ENCODE results near the gene SYPL1. TPM values are rescaled to one million over a fixed set of nuclear protein-coding genes. Genes with fewer than 3 reads are reported as not detected.

The SYPL1 gene
- total RNA-seq: 10 to 100 TPM; 46.9 to 47.9 TPM
- polyA plus RNA-seq: 10 to 100 TPM; 75.5 to 78.3 TPM

DNA sequence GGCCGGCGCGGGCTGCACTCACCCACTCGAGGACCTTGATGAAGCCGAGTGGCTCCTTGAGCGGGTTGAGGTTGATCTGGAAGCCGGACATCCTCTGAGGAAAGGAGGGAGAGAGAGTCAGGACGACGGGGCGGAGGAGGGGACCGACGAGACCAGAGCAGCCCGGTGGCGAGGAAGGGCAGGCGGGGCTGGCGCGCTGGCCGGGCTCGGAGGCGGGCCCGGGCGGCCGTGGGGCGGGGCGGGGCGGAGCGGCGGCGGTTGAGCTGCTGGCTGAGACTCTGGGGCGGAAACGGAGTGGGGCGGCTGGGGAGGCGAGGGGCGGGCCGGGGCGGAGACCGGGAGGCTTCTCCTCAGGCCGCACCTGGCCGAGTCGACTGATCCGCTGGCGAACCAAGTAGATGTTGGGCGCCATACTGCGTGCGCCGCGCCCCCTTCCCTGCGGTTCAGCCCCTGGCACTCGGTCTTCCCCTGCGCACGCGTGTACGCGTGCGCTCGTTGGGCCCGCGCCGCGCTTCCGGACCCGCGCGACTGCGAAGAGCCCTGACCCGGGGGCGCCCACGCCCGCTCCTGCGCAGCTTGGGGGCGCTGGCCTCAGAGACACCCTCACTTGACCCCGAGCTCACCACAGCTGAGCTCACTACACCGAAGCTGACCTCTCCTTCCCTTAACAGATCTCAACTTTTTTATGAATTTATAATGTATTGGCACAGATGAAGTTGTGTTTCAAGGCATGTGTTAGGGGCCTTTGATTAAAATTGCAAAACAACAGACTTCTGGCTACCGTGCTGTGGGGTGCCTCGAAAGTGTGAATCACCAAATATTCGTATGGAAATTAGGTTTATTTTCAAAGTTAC, at the start of gene SYPL1:
TSS of gene SYPL1 (minus strand) at position 195 of the 854 bp plus-strand sequence. CDS start at position 91, 104 bp downstream.
- peak; percentile 91 to 93 (median 92) for DNase-seq
- Mint-ChIP-seq H3K9me3 (no peaks in the 10 kb centered on the region), H3K36me3 (peaks cover 0 to 4% of the 10 kb centered on the region in 2 donors), H3K27me3 (no peaks in the 10 kb centered on the region), H3K4me3 (peak within 1 kb of the TSS; percentile 88 to 96 (median 92)), H3K27ac (peak within 1 kb of the TSS; percentile 84 to 98 (median 97)), H3K4me1 (peaks cover 53 to 75% (median 65%) of the 10 kb centered on the region in 4 donors)
- Histone ChIP-seq H3K27ac (ENCODE audit: low read depth, low read length) (peak within 1 kb of the TSS; percentile 69), H3K9me3 (ENCODE audit: control insufficient read depth in 1 of 2, low read length in 2 of 2) (no peaks in the 10 kb centered on the region), H3K4me3 (ENCODE audit: low read length in 2 of 2) (peak within 1 kb of the TSS; percentile 60 to 76), H3K27me3 (ENCODE audit: insufficient read depth, low read length) (no peaks in the 10 kb centered on the region), H3K4me1 (ENCODE audit: insufficient read depth, low read length) (peaks cover 52% of the 10 kb centered on the region), H3K36me3 (ENCODE audit: insufficient read depth, low read length) (no peaks in the 10 kb centered on the region)
- ChIA-PET CTCF (ENCODE audit: partially characterized antibody) (interaction anchor here (0.8 to 4.5 kb wide), 7 partner anchors 10 to 581 kb away, joined by 4 to 25 read pairs (median 5); partner anchors contain the start of gene RINT1), POLR2A (ENCODE audit: partially characterized antibody) (interaction anchor here (0.6 to 5.2 kb wide), 28 partner anchors 9 to 1099 kb away, joined by 3 to 142 read pairs (median 4); partner anchors contain the start of genes CCDC71L, NAMPT and RINT1)
- intact Hi-C loops (cut with micrococcal nuclease): loop anchor here (1.0 to 10.0 kb wide), 10 partner anchors 40 to 1168 kb away; partner anchors contain the start of genes ATXN7L1, CCDC71L, HBP1 and NAMPT

DNA sequence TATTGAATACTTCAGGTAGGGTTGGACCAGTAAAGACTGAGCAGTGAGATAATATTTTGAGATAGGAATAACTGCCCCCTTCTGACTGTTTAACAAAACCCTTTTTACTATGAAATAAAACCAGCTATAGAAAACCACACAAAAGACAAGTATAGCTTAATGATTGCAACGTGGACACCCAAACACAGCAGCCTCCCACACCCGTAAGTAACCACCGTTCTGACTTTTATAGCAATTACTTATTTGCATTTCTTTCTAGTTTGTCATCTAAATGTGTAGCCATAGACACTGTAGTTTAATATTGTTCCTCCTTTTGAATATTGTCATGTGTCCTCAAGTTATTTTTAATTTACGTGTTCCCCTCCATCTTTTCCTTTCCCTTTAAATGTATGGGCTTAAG, 42.9 kb upstream of the SYPL1 start:
- H3K9me3 ChIP-seq (ENCODE audit: control insufficient read depth in 1 of 2, low read length in 2 of 2): no peaks in the 10 kb centered on the region
- no peak for DNase-seq
- no peaks in the 10 kb centered on the region for H3K36me3 ChIP-seq (ENCODE audit: insufficient read depth, low read length)
- CTCF ChIA-PET (ENCODE audit: partially characterized antibody): interaction anchor here (1.6 to 21.3 kb wide), 14 partner anchors 10 to 307 kb away, joined by 4 to 423 read pairs (median 9); partner anchors contain the start of gene NAMPT
- intact Hi-C loops (cut with micrococcal nuclease): no loop called here
- H3K9me3 Mint-ChIP-seq: peaks cover 0 to 1% (median 0%) of the 10 kb centered on the region in 8 donors
- H3K27ac Mint-ChIP-seq: no peak overlapping the region
- H3K27ac ChIP-seq (ENCODE audit: low read depth, low read length): no peak overlapping the region
- H3K27me3 Mint-ChIP-seq: peaks cover 11 to 19% of the 10 kb centered on the region in 2 donors
- no peaks in the 10 kb centered on the region for H3K4me1 ChIP-seq (ENCODE audit: insufficient read depth, low read length)
- H3K36me3 Mint-ChIP-seq: no peaks in the 10 kb centered on the region
- H3K4me3 ChIP-seq (ENCODE audit: low read length in 2 of 2): no peak overlapping the region
- no peak overlapping the region for H3K4me3 Mint-ChIP-seq
- H3K4me1 Mint-ChIP-seq: peaks cover 0 to 9% (median 3%) of the 10 kb centered on the region in 4 donors
- POLR2A ChIA-PET (ENCODE audit: partially characterized antibody): interaction anchor here (1.6 to 2.0 kb wide), 2 partner anchors 83 to 99 kb away, joined by 4 to 8 read pairs; no protein-coding TSS in a partner anchor
- H3K27me3 ChIP-seq (ENCODE audit: insufficient read depth, low read length): peaks cover 3% of the 10 kb centered on the region

DNA sequence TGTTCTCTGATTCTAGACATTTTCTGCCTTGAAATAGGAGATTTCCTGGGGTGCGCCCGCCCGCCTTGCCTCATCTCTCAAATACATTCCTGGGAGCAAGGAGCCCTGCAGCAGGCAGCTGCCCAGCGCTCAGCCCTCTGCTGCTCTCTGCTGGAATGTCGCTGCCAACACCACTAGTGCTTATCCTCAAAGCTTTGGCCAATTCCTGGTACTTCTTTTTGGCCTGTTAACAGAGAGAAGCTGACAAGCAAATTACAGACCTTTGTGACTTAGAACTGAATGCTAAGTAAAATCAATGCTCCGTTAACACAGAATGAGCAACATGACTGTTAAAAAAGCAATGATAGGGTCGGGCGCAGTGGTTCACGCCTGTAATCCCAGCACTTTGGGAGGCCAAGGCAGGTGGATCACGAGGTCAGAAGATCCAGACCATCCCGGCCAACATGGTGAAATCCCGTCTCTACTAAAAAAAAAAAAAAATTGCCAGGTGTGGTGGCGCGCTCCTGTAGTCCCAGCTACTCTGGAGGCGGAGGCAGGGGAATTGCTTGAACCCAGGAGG, 41.9 kb upstream of the SYPL1 start:
- H3K4me3 ChIP-seq (ENCODE audit: low read length in 2 of 2): no peak overlapping the region
- intact Hi-C loops (cut with micrococcal nuclease): loop anchor here (1.0 to 5.0 kb wide), 3 partner anchors 41 to 392 kb away; partner anchors contain the start of gene SYPL1
- H3K27ac Mint-ChIP-seq: peak overlapping the region in 1 of 7 donors; percentile 80
- peaks cover 11 to 19% of the 10 kb centered on the region in 2 donors for H3K27me3 Mint-ChIP-seq
- H3K9me3 ChIP-seq (ENCODE audit: control insufficient read depth in 1 of 2, low read length in 2 of 2): no peaks in the 10 kb centered on the region
- no peak overlapping the region for H3K4me3 Mint-ChIP-seq
- H3K4me1 ChIP-seq (ENCODE audit: insufficient read depth, low read length): no peaks in the 10 kb centered on the region
- ChIA-PET POLR2A (ENCODE audit: partially characterized antibody) (interaction anchor here (0.7 to 2.0 kb wide), 4 partner anchors 41 to 98 kb away, joined by 3 to 8 read pairs (median 6); no protein-coding TSS in a partner anchor), CTCF (ENCODE audit: partially characterized antibody) (interaction anchor here (0.6 to 21.3 kb wide), 44 partner anchors 9 to 607 kb away, joined by 3 to 423 read pairs (median 4); partner anchors contain the start of gene NAMPT)
- peak; percentile 59 to 74 (median 65) for DNase-seq
- no peaks in the 10 kb centered on the region for H3K36me3 Mint-ChIP-seq
- H3K36me3 ChIP-seq (ENCODE audit: insufficient read depth, low read length): no peaks in the 10 kb centered on the region
- H3K9me3 Mint-ChIP-seq: peaks cover 0 to 1% (median 0%) of the 10 kb centered on the region in 8 donors
- H3K27ac ChIP-seq (ENCODE audit: low read depth, low read length): no peak overlapping the region
- H3K27me3 ChIP-seq (ENCODE audit: insufficient read depth, low read length): peaks cover 3% of the 10 kb centered on the region
- peaks cover 0 to 9% (median 3%) of the 10 kb centered on the region in 4 donors for H3K4me1 Mint-ChIP-seq

DNA sequence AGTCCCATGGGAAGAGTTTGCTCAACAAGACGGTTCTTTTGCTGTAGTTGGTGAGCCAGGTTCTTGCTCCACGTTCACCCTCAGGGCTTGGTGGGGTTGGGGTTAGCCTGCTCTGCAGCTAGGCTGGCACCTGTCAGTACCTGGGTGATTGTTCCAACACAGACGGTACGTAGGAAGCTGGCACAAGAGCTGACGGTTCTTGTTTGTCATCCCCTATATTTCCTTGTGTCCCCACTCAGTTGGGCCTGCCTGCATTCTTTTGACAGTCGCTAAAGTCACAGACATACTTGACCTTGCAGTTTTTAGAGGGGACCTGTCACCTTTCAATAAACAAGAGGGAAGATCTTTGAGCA, 40.2 kb upstream of the SYPL1 start:
- Histone ChIP-seq H3K36me3 (ENCODE audit: insufficient read depth, low read length) (no peaks in the 10 kb centered on the region), H3K9me3 (ENCODE audit: control insufficient read depth in 1 of 2, low read length in 2 of 2) (no peaks in the 10 kb centered on the region), H3K27me3 (ENCODE audit: insufficient read depth, low read length) (peaks cover 3% of the 10 kb centered on the region), H3K4me3 (ENCODE audit: low read length in 2 of 2) (no peak overlapping the region), H3K4me1 (ENCODE audit: insufficient read depth, low read length) (no peaks in the 10 kb centered on the region), H3K27ac (ENCODE audit: low read depth, low read length) (no peak overlapping the region)
- peaks cover 0 to 1% (median 0%) of the 10 kb centered on the region in 8 donors for H3K9me3 Mint-ChIP-seq
- ChIA-PET POLR2A (ENCODE audit: partially characterized antibody) (interaction anchor here (1.1 kb wide), 1 partner anchor 41 kb away, joined by 5 read pairs; the partner anchor contains the start of gene SYPL1), CTCF (ENCODE audit: partially characterized antibody) (interaction anchor here (1.9 to 21.3 kb wide), 7 partner anchors 13 to 105 kb away, joined by 5 to 423 read pairs (median 17); no protein-coding TSS in a partner anchor)
- DNase-seq: no peak
- peaks cover 0 to 9% (median 3%) of the 10 kb centered on the region in 4 donors for H3K4me1 Mint-ChIP-seq
- no peaks in the 10 kb centered on the region for H3K36me3 Mint-ChIP-seq
- intact Hi-C loops (cut with micrococcal nuclease): loop anchor here (2.0 to 5.0 kb wide), 2 partner anchors 39 to 390 kb away; partner anchors contain the start of gene SYPL1
- no peak overlapping the region for H3K4me3 Mint-ChIP-seq
- H3K27ac Mint-ChIP-seq: no peak overlapping the region
- H3K27me3 Mint-ChIP-seq: peaks cover 8 to 19% of the 10 kb centered on the region in 2 donors

DNA sequence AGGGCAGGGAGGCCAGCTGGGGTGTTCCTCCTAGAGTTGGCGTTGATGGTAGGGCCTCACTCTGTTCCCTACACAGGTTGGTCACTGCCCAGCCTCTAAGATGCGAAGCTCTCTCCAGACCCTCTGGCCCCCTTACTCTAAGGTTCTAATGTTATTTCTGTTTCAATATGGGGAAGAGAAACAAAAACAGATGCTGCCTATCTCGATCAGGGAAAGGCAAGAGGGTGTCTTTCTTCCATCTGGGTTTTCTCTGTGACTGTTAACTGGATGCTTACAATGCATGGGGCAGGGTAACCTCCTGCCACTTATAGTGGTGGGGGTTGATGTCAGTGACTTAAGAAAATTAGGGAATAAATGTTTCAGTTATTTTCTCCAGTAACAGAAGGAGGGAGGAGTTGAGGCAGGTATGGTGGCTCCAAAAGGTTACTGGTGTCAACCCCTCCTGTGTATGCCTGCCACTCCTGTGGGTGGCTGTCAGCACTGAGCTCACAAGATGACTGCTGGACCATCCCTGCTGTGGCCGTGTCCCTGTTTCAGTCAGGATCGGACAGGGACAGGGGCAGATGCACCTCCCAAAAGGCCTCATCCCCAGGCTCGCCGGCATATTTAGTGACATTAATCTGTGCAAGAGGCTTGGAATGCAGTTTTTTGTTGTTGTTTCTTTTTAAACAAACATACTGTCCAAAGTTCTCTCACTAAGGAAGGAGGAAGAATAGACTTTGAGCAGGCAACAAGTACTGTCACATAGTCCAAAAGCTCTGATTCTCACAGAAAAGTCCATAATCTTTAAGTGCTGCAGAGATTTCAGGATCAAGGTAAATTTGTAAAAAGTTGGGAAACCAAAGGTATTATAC, 39.6 kb upstream of the SYPL1 start:
- H3K36me3 Mint-ChIP-seq: no peaks in the 10 kb centered on the region
- no peak for DNase-seq
- intact Hi-C loops (cut with micrococcal nuclease): loop anchor here (2.0 to 5.0 kb wide), 2 partner anchors 39 to 389 kb away; partner anchors contain the start of gene SYPL1

DNA sequence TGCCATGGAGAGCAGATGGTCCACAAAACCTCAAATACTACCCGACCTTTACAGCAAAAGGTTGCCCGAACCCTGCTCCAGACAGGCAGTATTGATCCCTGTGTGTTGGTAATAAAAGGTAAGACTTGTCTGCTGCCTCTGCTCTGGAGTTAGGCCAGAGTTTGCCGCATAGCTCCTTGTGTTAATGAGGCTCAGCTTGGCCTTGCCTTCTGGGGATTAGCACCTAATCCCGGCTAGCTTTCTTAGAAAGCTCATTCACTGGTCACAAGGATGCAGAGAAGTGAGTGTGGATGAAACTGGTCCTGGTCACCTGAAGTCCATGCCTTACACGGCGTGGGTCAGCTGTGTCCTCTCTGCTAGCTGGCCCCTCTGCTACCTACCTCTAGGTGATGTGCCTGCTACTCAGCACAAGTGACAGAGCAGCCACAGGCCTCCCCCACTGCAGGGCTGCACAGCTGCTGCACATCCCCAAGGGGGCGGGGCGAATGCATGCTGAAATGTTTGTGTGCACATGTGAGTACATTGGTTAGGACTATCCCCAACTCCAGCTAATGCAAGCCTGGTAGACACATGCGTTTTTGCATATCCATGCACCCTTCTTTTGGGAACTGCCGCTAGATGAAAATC, 31.7 kb upstream of the SYPL1 start:
- intact Hi-C loops (cut with micrococcal nuclease): no loop called here
- H3K4me1 Mint-ChIP-seq: no peaks in the 10 kb centered on the region
- no peak overlapping the region for H3K27ac Mint-ChIP-seq
- ChIA-PET CTCF (ENCODE audit: partially characterized antibody) (interaction anchor here (0.8 to 1.9 kb wide), 2 partner anchors 10 to 23 kb away, joined by 4 to 6 read pairs; no protein-coding TSS in a partner anchor), POLR2A (ENCODE audit: partially characterized antibody) (no interaction called here)
- DNase-seq: no peak
- H3K27me3 ChIP-seq (ENCODE audit: insufficient read depth, low read length): no peaks in the 10 kb centered on the region
- no peaks in the 10 kb centered on the region for H3K27me3 Mint-ChIP-seq
- no peak overlapping the region for H3K27ac ChIP-seq (ENCODE audit: low read depth, low read length)
- H3K9me3 Mint-ChIP-seq: no peaks in the 10 kb centered on the region
- H3K36me3 ChIP-seq (ENCODE audit: insufficient read depth, low read length): no peaks in the 10 kb centered on the region
- H3K36me3 Mint-ChIP-seq: no peaks in the 10 kb centered on the region
- no peaks in the 10 kb centered on the region for H3K9me3 ChIP-seq (ENCODE audit: control insufficient read depth in 1 of 2, low read length in 2 of 2)
- no peak overlapping the region for H3K4me3 Mint-ChIP-seq
- no peaks in the 10 kb centered on the region for H3K4me1 ChIP-seq (ENCODE audit: insufficient read depth, low read length)
- no peak overlapping the region for H3K4me3 ChIP-seq (ENCODE audit: low read length in 2 of 2)

More for the DNA sequence above, 39.6 kb upstream of the SYPL1 start:
- ChIA-PET POLR2A (ENCODE audit: partially characterized antibody) (interaction anchor here (1.1 to 1.2 kb wide), 2 partner anchors 25 to 40 kb away, joined by 3 to 5 read pairs; partner anchors contain the start of gene SYPL1), CTCF (ENCODE audit: partially characterized antibody) (interaction anchor here (0.6 to 21.3 kb wide), 6 partner anchors 15 to 104 kb away, joined by 3 to 423 read pairs (median 28); no protein-coding TSS in a partner anchor)
- peaks cover 0 to 9% (median 3%) of the 10 kb centered on the region in 4 donors for H3K4me1 Mint-ChIP-seq
- H3K27ac ChIP-seq (ENCODE audit: low read depth, low read length): no peak overlapping the region
- H3K27ac Mint-ChIP-seq: peak overlapping the region in 1 of 7 donors; percentile 31
- H3K36me3 ChIP-seq (ENCODE audit: insufficient read depth, low read length): no peaks in the 10 kb centered on the region
- peaks cover 3% of the 10 kb centered on the region for H3K27me3 ChIP-seq (ENCODE audit: insufficient read depth, low read length)
- H3K9me3 ChIP-seq (ENCODE audit: control insufficient read depth in 1 of 2, low read length in 2 of 2): no peaks in the 10 kb centered on the region
- H3K4me1 ChIP-seq (ENCODE audit: insufficient read depth, low read length): no peaks in the 10 kb centered on the region
- no peak overlapping the region for H3K4me3 ChIP-seq (ENCODE audit: low read length in 2 of 2)
- peaks cover 0 to 1% (median 0%) of the 10 kb centered on the region in 8 donors for H3K9me3 Mint-ChIP-seq
- peaks cover 6 to 19% of the 10 kb centered on the region in 2 donors for H3K27me3 Mint-ChIP-seq
- no peak overlapping the region for H3K4me3 Mint-ChIP-seq
